Erythroblast (primary cell): ENCODE results near the gene C1QA.
A peak's percentile ranks its signal among the peaks of the same experiment; 100 is the strongest.
"Not testable (repeated sequence)": the region's sequence is repeated elsewhere in the genome, so short reads cannot be mapped to it uniquely, and the experiment has no call there.

Experiments
- DNase-seq, 2 experiments: peaks; one replicate each; lab custom pipeline; 2025; lab: John Stamatoyannopoulos, UW
- GATA1 ChIP-seq: IDR thresholded peaks from 2 replicates; pipeline ENCODE4 v1.6.1; 2011; ENCODE audit warnings: low read depth, mild to moderate bottlenecking, control low read depth, low read length, moderate library complexity
- POLR2A ChIP-seq: IDR thresholded peaks from 2 replicates; pipeline ENCODE4 v1.6.1; 2011; ENCODE audit warnings: mild to moderate bottlenecking, low read length

The C1QA gene

GRCh38 chr1:22662318-22662717, 25.9 kb downstream of the C1QA start:
- TF ChIP-seq GATA1 (no peak), POLR2A (no peak)
- peak in 1 of 2 experiments; percentile 12 for DNase-seq

DNA sequence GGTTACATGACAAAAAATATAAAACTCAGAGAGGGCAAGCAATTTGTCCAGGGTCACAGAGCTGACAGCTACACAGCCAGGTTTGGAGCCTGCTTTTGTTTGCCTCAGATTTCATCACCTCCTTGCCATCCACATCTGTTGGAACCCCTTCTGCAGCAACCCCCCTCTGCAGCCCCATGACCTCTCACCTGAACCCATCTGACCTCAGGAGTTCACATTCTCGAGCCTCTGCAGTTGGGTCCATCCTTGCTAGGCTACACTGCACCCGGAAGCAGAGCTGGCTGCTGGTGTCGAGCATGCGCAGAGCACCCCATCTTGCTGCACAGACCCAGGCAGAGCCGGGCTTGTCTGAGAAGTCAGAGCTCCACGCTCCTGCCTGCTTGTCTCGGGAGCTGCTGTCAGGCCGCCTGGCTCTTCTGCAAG, 26.6 kb downstream of the C1QA start:
- TF ChIP-seq GATA1 = no peak
- no peak for TF ChIP-seq POLR2A
- DNase-seq = no peak

GRCh38 chr1:22665752-22666151, 29.3 kb downstream of the C1QA start:
- peak in 1 of 2 experiments; percentile 16 for DNase-seq
- TF ChIP-seq GATA1 (no peak), POLR2A (no peak)

DNA sequence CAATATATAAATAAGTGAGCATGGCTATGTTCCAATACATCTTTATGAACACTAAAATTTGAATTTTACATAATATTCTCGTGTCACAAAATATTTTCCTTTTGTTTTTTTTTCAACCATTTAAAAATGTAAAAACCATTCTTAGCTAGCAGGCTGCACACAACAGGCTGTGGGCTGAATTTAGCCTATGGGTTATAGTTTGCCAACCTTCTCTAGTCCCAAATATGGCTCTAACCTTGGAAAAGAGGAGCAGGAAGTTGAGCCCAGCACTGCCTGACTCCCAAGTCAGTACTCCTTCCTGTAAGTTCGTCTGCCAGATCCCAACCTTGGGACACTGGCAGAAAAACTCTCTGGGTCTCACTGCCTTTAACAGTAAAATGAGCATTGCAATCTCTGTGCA, 30.0 kb downstream of the C1QA start:
- TF ChIP-seq POLR2A (no peak), GATA1 (no peak)
- DNase-seq = no peak

DNA sequence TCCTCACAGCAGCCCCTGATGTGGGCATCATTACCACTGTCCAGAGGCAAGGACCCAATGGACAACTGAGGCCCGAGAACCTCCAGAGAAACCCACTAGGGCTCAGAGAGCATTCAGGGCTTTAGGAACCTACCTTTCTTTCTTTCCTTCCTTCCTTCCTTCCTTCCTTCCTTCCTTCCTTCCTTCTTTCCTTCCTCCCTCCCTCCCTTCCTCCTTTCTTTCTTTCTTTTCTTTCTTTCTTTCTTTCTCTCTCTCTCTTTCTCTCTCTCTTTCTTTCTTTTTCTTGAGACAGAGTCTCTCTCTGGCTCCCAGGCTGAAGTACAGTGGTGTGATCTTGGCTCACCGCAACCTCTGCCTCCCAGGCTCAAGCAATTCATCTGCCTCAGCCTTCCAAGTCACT, 32.4 kb downstream of the C1QA start:
- DNase-seq = not testable (repeated sequence)

- no peak for DNase-seq
- no peak for TF ChIP-seq GATA1
These were observed 34.0 kb downstream of the C1QA start for GRCh38 chr1:22670352-22670975.

GRCh38 chr1:22671999-22672398, 35.6 kb downstream of the C1QA start:
- DNase-seq = no peak
- no peak for TF ChIP-seq GATA1
- TF ChIP-seq POLR2A = no peak

DNA sequence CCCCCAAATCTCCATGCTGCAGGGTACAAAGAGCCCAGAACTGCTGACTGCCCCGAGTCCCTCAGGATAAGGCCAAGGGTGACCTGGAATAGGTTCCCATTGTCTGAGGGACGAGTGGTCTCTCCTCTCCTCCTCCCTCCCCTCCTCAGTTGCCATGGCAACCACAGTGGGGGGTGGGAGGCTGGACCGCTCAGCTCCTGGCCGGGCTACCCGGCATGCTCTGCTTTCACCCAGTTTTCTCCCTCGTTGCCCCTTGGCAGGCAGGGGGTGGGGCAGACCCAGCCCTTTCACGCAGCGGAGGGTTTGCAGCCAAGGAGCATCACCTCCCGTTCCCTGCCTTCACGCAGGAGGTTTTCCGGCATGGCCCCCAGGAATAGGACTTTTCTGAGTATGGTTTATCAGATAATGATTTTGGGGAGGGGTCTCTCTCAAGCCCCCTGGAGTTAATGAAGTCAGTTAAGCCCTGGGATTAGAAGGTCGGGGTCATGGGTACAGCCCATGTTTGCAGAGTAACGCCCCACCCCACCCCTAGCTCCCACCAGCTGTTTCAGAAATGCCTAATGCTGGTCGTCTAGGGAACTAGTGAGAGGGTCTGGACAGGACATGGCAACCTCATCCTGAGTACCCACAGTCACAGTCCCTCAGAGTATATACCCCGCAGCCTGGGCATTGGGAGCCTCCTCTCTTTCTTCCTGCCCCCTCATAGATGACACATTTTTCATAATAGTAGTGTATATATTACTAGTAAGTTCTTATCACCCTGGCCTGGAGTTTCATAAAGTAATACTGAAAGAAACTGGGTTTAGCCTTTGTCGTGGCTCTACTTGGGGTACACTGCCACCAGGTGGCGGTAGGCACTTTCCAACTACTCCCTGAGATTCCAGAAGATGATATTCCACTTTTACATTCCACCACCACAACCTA, 37.3 kb downstream of the C1QA start:
- DNase-seq = peak; percentile 27 to 58
- TF ChIP-seq POLR2A = no peak
- no peak for TF ChIP-seq GATA1

- no peak for TF ChIP-seq POLR2A
- no peak for TF ChIP-seq GATA1
- DNase-seq = no peak
These were observed 38.0 kb downstream of the C1QA start for GRCh38 chr1:22674410-22674749.

GRCh38 chr1:22676151-22676550, 39.7 kb downstream of the C1QA start:
- DNase-seq = not testable (repeated sequence)

DNA sequence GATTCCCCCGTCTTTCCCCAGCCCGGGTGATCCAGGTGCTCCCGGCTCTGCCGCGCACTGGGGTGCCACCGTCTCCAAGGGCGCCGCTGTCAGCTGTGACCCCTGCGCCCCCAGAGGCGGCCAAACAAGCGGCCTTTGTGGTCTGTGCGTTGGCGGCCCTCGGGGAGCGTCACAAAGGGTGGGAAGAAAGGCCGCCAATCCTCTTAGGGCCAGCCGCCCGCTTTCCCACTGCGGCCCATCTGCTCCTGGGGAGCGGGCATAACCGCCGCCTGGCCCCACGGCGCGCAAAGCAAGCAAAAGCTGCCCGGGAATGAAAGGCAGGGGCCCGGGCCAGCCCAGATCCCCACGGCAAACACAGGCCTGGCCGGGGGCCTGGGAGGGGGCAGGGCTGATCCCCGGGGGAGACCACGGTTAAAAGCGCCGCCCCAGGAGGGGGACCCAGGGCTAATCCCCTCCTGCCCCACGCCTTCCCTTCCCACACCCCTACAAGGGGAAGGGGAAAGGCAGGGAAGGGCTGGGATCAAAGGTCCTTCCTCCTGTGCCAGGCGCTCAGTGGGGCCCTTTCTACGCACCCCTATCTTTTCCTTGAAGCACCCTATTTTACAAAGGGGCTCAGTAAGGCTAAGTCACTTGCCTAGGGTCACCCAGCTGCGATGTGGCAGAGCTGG, 40.6 kb downstream of the C1QA start:
- TF ChIP-seq GATA1 (no peak), POLR2A (no peak)
- DNase-seq = no peak

DNA sequence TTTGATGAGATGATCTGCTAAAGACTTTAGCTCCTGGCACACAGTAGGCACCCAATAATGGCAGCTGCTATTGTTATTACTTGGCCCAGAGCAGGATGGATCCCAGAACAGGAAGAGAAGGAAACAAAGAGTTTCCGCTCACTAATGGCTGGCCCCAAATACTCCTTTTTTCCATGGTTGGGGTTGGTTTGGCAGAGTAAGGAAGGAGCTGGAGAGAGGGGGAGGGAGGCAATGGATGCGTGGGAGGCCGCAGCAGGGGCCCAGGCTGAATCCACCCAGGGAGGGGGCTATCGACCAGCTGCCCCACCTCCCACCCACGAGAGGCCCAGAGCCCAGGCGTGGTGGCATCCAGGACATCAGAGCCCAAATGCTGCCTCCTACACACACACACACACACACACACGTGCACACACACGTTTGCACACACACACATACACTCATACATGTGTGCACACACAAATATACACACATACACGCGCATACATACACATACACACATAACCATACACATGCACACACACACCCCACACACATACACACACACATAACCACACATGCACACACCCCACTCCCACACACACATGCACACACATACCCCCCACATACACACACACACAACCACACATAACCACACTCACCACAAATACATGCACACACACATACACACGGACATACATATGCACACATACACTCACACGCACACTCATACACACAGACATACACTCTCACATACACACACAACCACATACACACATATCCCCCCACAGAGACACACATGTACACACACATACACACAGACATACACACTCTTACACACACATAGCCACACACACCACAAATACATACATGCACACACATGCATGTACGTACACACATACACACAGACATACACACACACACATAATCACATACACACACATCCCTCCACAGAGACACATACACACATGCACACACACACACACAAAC, 41.8 kb downstream of the C1QA start:
- no peak for TF ChIP-seq POLR2A
- no peak for TF ChIP-seq GATA1
- DNase-seq = no peak

GRCh38 chr1:22680726-22681125, 44.3 kb downstream of the C1QA start:
- TF ChIP-seq POLR2A (no peak), GATA1 (no peak)

More at GRCh38 chr1:22680726-22681125, 44.3 kb downstream of the C1QA start:
- no peak for DNase-seq
